NCI-H345 treated with DMSO at 0.1 percent for 48 hours (cell line): ENCODE results near the gene KISS1.
"Not testable (repeated sequence)": the region's sequence is repeated elsewhere in the genome, so short reads cannot be mapped to it uniquely, and the experiment has no call there.

Experiments
- DNase-seq: peaks from one replicate; lab custom pipeline; 2025; ENCODE audit not compliant: unreplicated experiment; lab: John Stamatoyannopoulos, UW

Gene KISS1, protein sequence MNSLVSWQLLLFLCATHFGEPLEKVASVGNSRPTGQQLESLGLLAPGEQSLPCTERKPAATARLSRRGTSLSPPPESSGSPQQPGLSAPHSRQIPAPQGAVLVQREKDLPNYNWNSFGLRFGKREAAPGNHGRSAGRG

DNA sequence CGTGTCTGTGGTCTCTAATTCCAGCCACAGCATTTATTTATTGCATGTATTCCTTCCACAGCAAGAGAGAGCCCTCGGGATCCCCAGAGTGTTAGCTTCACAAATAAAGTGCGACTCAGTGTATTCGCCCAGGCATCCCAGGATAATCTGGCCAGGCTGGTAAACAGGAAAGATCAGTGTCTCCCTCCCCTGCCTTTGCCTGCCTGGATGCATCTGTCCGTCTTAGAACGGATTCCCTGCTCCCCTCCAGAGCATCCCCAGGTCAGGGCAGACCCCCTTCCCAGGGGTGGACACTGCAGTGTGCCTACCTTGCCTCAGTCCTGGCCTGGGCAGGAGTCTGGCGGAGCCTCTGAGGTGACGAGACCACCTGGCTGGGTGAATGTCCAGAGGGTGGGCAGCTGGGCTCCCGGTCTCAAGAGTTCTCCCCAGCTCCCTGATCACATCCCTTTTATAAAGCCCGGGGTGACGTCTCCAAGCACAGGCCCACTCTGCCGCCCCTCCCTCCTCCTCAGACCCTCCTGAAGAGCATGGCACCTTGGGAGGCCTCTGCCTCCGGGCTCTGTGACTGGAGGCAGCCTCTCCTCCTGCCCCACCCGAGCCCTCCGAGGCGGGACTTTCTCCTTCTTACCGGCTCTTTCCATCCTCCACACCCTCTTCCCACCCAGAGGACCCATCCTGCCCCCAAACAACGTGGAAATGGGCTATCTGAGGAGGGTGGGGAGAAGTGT is at the start of gene KISS1:
KISS1 (minus strand) TSS at position 424 of the 728 bp plus-strand sequence. CDS start 3,615 bp downstream, outside the sequence.
- no peak for DNase-seq

DNA sequence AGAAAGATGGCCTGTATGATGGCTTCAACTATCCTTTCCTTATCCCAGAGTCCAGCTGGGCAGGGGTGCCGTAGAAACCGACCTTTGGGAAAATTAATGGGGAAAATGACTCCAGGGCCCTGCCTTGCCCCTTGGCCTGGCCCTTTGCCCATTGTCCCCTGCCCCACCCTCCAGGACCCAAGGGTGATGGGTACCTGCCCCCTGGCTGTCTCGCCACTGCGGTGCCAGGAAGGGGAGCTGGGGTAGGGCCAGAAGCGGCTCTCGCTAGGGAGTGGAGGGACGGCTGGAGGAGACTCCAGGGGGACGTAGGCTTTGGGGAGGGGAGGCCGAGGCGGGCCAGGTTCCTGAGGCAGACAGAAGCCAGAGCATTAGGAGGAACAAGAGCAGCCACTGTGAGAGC is 46.6 kb upstream of the KISS1 start:
- DNase-seq = no peak

DNA sequence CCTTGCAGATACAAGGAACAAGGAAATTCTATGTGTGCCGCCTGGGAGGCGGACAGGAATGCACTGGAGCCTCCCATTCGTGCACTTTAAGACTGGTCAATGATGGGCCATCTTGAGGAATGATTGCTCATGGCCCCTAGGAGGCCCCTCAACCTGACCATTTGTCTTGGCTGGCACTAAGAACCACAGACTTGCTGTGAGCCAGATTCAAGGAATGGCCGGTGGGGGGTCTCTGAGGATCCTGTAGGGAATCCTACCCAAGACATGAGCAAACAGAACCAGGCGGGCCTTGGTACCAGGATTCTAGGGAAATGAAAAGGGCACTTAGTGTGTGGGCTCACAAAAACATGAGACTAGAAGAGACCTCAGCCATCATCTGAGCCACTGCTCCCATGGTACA is 45.6 kb upstream of the KISS1 start:
- no peak for DNase-seq

DNA sequence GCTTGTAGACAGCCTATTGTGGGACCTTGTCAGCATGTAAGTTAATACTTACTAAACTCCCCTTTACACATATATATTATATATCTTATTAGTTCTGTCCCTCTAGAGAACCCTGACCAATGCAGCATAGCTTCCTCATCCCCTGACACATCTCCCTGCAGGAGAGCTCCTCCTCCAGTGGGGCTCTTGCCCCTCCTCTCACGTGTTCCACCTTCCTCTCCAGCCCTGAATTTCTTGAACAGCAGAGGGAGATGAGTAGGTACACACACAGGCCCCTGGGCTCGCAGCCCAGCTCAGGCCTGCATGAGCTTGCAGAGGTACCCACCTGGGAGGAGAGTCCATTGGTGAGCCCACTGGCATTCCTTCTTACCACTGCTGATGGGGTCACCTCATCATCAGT is 44.8 kb upstream of the KISS1 start:
- no peak for DNase-seq

DNA sequence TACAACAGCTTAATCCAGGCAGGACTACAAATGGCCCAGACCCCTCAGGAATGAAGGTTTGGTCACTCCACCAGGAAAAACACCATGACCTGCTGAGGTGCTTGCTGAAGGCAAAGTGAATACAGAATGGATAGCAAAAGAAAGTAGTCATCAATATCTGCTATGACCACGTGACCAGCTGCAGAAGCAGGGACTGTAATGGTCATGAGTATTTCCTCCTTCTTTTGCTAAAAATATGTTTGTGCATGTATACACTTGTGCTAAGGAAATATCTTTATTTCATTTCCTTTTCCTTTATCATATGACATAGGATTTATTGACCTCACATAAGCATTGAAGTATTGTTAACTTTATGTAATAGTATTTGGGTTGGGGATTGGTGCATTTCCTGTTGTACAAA is 43.9 kb upstream of the KISS1 start:
- DNase-seq = no peak

DNA sequence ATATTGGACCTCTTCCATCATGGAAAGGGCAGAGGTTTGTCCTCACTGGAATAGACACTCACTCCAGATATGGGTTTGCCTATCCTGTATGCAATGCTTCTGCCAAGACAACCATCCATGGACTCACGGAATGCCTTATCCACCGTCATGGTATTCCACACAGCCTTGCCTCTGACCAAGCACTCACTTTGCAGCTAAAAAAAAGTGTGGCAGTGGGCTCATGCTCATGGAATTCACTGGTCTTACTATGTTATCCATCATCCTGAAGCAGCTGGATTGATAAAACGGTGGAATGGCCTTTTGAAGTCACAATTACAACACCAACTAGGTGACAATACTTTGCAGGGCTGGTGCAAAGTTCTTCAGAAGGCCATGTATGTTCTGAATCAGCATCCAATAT is 43.1 kb upstream of the KISS1 start:
- not testable (repeated sequence) for DNase-seq

DNA sequence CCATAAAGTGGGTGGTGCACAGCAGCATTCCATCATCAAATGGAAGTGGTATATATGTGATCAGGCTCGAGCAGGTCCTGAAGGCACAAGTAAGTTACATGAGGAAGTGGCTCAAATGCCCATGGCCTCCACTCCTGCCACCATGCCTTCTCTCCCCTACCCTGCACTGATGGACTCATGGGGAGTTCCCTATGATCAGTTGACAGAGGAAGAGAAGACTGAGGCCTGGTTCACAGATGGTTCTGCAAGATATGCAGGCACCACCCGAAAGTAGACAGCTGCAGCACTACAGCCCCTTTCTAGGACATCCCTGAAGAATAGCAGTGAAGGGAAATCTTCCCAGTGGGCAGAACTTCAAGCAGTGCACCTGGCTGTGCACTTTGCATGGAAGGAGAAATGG is 42.2 kb upstream of the KISS1 start:
- not testable (repeated sequence) for DNase-seq

DNA sequence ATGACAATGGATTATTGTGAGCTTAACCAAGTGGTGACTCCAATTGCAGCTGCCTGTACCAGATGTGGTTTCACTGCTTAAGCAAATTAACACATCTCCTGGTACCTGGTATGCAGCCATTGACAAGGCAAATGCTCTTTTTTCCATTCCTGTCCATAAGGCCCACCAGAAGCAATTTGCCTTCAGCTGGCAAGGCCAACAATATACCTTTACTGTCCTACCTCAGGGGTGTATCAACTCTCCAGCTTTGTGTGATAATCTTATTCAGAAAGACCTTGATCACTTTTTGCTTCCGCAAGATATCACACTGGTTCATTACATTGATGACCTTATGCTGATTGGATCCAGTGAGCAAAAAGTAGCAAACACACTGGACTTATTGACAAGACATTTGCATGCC is 41.2 kb upstream of the KISS1 start:
- not testable (repeated sequence) for DNase-seq

DNA sequence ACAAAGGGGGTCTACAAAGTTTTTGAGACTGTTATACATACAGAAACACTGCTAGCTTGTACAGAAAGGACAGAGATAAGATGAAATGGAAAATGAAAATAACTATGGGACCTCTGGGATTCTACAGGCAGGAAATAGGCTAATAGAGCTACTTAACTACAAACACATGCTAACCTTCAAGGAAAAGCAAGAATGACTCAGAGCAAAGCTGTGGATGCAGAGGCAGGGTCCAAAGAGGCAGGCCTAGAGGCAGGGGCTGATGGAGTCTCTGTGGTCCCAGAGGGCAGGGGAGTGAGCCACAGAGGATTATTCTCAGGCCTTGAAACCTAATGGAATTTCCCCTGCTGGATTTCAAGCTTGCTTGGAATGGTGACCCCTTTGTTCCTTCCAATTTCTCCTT is 36.2 kb upstream of the KISS1 start:
- DNase-seq = no peak

DNA sequence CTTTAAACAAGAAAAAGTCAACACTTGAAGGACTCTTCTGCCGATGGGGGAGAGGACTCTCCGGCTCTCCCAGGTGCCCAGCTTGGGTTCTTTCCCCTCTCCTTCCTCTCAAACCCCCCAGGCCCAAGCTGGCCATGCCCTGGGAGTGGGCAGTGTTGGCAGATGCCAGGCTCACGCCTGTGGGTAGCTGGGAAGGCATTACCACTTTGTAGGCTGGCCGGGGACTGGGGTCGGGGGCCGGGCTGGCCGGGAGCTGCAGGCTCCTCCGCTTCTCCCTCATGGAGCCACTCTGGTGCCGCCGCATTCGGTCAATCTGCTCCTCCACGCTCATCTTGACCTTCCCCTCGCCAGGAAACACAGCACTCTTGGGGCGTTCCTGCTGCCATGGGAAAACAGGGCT is 33.9 kb upstream of the KISS1 start:
- no peak for DNase-seq

DNA sequence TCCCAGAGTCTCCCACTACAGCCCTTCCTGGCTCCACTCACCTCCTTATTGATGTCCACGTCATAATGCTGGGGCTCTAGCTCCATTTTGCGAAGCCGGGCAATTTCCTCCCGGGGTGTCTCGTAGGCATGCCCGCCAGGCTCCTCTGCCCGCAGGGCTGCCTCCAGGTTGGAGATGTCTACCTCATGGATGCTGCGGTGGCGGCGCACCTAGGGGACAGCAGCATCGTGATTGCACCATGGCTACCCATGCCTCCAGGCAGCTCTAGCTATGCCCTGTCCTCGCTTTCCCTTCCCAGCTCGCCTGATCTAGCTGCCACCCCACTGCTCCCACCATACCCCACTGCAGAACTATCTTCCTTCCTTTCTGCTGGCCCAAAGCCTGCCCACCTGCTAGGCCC is 32.6 kb upstream of the KISS1 start:
- no peak for DNase-seq

DNA sequence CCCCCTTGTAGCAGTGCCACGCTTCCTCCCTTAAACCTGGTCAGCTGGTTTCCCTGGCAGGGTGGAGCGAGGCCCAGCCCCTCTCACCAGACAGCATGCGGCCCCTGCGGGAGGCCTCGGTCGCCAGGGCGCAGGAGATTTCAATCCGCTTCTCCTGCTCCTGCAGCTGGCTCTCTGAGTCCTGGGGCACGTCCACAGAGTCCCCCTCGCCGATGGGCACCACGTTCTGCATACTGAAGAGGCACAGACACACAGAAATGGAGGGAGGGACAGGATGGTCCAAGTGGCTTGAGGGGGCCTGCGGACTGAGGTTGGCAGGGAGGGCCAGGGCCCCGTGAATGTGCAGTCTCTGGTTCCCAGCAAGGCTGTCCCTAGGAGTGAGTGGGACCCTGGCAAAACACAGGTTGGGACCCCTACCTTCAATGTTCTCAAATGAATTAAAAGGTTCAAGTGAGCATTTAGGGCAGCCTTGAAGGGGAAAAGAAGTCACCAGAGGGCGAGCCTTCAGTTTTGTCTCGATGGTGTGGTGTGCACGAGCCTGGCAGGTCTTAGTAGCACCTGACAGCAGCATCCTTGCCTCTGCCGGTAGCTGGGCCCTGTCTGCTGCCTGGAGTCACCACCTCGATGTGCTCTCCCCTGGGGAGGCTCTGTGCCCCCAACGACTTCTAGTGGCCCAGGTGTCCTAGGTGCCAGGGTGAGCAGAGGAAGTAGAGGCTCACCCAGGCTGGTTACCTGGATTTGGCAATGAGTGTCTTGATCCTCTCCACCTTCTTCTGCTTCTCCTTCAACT is 31.9 kb upstream of the KISS1 start:
- no peak for DNase-seq

DNA sequence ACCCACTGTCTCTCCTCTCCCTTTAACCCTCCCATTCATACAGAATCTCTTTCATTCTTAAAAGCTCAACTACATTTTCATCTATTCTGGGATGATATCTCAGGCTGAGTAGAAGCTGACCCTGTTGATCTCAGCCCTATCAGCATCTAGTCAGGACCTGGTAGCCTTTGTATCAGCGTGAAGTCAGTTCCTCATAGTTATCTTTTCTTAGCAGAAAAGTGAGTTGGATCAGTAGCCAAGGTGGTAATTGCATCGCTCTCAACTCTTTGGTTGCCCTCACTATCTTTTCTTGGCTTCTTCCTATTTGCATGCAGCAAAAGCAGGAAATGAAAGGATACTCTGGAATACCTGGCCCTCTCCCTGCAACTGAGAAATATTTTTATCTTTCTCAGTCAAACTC is 31.1 kb upstream of the KISS1 start:
- DNase-seq = no peak

DNA sequence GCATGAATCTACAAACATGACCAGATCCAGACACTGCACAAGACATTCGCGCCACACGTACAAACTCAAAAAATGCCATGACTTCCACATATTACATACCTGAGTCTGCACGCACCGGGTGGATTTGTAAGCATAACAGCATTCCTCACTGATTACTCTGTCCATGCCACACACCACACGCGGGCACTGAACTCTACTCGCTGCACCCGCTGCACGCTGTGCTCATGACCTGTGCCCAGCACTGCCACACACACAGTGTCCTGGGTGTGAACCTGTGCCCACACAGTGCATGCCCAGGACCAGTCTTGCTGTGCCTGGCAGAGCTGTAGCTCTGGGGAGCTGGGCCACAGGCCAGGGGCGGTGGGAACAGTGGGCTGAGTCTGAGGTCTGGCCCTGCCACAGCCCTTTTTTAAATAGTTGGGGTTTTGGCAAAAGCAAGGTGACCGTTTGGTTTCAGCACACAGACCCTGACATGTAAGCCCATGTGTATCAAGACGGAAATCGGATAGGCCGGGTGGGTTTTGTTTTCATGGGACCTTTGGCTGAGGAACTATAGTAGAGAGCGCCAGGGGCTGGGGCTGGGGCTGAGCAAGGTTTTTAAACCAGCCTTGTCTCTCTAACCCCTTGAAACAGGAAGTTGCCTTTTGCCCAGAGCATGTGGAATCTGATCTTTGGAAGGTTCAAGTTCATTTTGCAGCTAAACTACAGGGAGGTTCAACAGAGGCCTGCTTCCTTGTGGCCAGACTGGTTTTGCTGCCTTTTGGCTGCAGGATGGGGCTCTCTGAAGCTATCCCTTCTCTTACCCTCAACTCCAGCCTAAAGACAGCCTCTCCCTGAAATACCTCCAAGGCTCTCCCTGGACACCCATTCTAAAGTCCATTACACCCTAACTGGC is 29.8 kb upstream of the KISS1 start:
- DNase-seq = no peak

DNA sequence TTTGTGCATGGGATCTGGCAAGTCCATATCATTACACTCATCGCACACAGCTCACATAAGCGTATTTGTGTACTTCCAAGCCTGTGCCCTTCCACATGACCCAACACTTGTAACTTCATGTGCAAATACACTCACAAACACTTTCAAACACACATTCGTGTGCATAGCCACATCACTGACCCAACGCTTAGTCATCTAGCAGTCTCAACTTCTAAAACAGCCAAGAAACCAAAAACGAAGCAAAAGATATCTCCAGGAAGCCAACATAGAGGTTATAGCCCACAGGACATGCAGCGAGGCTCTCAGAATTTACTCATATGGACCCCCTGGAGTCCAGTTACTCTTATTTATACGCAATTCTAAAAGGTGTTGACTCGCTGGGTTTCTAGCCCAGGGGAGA is 28.4 kb upstream of the KISS1 start:
- no peak for DNase-seq

DNA sequence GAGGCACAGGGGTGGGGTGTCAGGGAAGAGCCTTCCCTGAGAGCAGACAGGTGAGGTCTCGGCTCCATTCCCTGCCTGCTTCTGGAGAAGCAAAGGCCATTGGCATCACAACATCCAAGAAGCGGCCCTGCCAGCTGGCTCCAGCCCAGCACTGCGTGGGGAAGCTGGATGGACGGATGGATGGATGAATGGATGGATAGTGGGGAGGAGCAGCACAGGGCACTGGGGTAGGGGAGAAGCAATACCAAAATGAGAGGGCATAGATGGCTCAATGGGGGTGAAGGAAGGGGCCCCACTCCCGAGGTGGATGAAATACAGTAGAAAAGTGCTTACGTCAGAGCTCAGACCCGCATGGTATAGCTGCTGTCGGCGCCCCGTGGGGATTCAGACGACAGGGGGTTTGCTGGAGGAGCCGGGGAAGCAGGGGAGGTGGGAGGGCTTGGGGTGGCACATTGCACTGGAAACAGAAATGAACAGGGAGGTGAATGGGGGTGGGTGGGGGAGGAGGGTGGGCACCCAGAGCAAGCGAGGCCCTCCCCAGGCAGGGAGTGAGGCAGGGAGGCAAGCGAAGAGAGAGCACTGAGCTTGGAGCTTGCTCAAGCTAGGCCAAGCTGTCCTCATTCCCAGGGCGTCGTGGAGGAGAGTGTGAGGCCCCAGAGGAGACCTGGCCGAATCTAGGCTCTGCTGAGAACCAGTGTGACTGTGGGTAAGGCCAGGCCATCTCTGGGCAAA is 27.0 kb upstream of the KISS1 start:
- DNase-seq = no peak

DNA sequence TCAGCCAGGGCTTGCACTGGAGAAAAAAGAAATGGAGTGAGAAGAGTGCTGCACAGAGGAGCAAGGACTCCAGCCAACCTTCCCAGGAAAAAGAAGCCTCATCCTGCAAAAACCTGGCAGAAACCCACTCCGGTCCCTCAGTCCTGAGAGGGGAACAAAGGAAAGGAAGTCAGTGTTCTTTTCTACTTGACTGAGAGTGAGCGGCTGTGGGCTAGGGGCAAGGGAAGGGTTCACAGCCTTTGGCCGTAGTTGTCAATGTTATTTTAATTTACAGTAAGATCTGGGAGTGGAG is 26.4 kb upstream of the KISS1 start:
- DNase-seq = no peak

DNA sequence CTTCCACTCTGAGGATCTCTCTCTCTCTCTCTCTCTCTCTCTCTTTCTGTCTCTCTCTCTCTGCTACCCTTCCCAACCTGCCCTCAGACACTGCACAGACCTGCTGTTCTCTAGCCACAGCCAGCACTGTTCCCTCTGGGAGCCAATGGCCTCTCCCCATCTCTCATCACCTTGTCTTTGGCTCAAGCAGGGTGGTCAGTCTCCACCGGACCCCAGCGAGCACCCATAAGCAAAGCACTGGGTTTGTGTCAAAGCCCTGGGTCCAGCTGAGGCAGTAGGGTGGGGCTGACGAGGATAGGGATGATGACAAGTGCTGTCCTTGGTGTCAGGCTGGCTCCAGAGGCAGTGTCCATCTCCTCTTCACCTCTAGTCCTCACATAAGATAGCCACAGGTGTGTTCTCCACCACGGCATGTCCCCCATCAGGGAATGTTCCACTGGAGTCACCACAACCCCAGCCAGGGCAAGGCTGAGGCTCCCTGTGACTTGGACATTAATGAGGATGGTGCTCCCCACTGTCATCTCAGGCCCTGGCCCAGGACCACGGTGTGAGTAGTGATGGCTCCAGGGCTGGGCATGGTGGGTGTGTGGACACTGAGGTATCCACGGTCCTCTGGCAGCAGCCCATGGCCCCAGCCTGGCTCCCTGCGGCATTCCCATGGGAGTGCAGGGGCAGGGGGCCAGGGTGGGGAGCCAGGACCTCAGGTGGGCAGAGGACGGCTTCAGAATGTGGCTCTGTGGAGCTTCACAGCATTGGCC is 25.9 kb upstream of the KISS1 start:
- DNase-seq = no peak

DNA sequence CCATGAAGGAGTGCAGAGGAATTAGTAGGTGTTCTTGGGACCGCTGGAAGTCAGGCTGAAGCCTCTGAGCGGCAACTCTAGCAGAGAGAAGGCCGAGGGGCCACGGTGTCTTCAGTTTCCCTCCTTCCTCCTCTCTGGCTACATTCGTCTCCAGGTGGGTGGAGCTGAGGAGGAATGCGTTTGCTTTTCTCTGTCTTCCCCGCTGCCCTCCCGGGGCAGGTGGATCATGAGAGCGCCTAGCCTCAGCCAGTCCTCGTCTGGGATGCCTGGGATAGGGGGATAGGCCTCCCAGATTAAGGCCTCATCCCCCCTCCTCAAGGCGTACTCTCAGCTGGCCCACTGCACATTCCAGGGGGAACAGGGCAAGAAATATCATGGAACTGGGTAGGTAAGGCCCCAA is 25.0 kb upstream of the KISS1 start:
- no peak for DNase-seq

DNA sequence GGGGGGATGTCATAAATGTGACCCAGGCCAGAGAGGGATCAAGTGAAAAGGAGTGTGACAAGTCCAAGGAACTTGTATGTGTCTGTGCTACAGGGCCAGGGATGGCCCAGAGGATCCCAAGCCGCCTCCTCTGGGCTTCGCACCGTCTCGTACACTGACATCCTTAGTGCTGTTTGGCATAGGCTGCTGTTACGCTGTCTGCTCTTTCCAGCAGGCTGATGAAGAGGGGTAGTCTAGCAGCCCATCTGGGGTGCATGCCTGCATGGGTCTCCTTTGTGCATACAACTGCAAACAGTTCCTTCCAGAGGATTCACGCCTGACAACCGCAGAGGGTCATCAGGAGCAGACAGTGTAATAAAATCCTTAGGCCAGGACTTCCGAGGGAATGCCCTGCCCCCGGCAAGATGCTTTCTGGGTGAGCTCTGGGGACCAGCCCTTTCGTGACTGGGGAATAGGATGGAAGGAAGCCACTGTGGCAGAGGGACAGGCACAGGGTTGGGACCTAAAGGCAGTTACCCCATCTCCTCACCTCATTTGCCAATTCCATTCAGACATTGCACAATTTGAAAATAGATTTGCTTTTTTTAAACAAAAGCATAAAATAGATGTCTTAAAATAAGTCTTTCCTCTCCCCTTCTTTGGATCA is 23.8 kb upstream of the KISS1 start:
- no peak for DNase-seq
